Measurements from ENCODE around the gene EYS.

Gene EYS

GRCh38 chr6:64932486-64932885, 774.5 kb downstream of the EYS start:
- no peak for DNase-seq

- DNase-seq: no peak
Observed at GRCh38 chr6:64930681-64931080, 776.3 kb downstream of the EYS start.

GRCh38 chr6:64926051-64926450, 781.0 kb downstream of the EYS start:
- DNase-seq: no peak

- DNase-seq: no peak
Observed at GRCh38 chr6:64920257-64920656, 786.8 kb downstream of the EYS start.

GRCh38 chr6:64914124-64914523, 792.9 kb downstream of the EYS start:
- DNase-seq: no peak

- DNase-seq: no peak
Observed at GRCh38 chr6:64912966-64913365, 794.1 kb downstream of the EYS start.

- no peak for DNase-seq
Observed at GRCh38 chr6:64908104-64908503, 798.9 kb downstream of the EYS start.

- no peak for DNase-seq
Observed at GRCh38 chr6:64904616-64905015, 802.4 kb downstream of the EYS start.

- DNase-seq: no peak
Observed at GRCh38 chr6:64902596-64902995, 804.4 kb downstream of the EYS start.

- DNase-seq: no peak
Observed at GRCh38 chr6:64896939-64897338, 810.1 kb downstream of the EYS start.

GRCh38 chr6:64895945-64896344, 811.1 kb downstream of the EYS start:
- DNase-seq: no peak

- no peak for DNase-seq
Observed at GRCh38 chr6:64890609-64891008, 816.4 kb downstream of the EYS start.

GRCh38 chr6:64889144-64889543, 817.9 kb downstream of the EYS start:
- DNase-seq: no peak

GRCh38 chr6:64874776-64875175, 832.2 kb downstream of the EYS start:
- no peak for DNase-seq

GRCh38 chr6:64872633-64873032, 834.4 kb downstream of the EYS start:
- DNase-seq: no peak

GRCh38 chr6:64861039-64861651, 845.9 kb downstream of the EYS start:
- no peak for DNase-seq

- DNase-seq: no peak
Observed at GRCh38 chr6:64860203-64860602, 846.8 kb downstream of the EYS start.

- no peak for DNase-seq
Observed at GRCh38 chr6:64850121-64850520, 856.9 kb downstream of the EYS start.

GRCh38 chr6:64848467-64848866, 858.6 kb downstream of the EYS start:
- no peak for DNase-seq

GRCh38 chr6:64847396-64847795, 859.6 kb downstream of the EYS start:
- no peak for DNase-seq

- no peak for DNase-seq
Observed at GRCh38 chr6:64838726-64839125, 868.3 kb downstream of the EYS start.

- no peak for DNase-seq
Observed at GRCh38 chr6:64831680-64832079, 875.3 kb downstream of the EYS start.

GRCh38 chr6:64817525-64817924, 889.5 kb downstream of the EYS start:
- no peak for DNase-seq

GRCh38 chr6:64815718-64816117, 891.3 kb downstream of the EYS start:
- DNase-seq: no peak

- no peak for DNase-seq
Observed at GRCh38 chr6:64812138-64812537, 894.9 kb downstream of the EYS start.

- no peak for DNase-seq
Observed at GRCh38 chr6:64811119-64811518, 895.9 kb downstream of the EYS start.

Measured in CD4-positive, alpha-beta T cell treated with Interleukin-6 for 4 hours (primary cell).